WI38 (cell line): ENCODE data around the gene OR2G6.
"Not testable (repeated sequence)": the region's sequence is repeated elsewhere in the genome, so short reads cannot be mapped to it uniquely, and the experiment has no call there.

Experiments
- H3K4me3 ChIP-seq: 2 replicates; pipeline ENCODE4 v1.5.1; 2011; ENCODE audit warnings: low read depth, mild to moderate bottlenecking, control low read depth, low read length
- TF ChIP-seq, protein P1 (sequence below): IDR thresholded peaks from 2 replicates; pipeline ENCODE4 v1.5.1; 2012; ENCODE audit warnings: low read depth, mild to moderate bottlenecking, control low read depth, low read length

Gene OR2G6

DNA sequence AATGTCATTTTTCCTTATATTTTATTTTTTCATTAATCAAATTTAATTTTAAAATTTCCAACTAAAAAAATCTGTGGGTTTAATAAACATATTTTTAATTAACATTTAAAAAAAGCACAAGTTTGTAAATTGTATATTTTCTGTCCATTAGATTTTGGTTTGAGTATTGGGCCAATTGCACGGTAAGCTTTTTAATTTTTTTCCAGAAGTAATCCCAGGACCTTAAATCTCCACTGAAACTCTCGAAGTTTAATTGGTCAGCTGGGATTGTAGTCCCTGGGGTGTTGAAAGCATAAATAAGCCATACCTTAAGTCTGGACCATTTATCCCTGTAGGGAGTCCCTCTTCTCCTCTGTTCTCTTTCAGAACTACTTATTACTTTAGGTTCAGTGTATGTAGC lies at the start of gene OR2G6:
TSS of gene OR2G6 (plus strand) at position 301 of the 400 bp plus-strand sequence. CDS start 13,574 bp downstream, outside the sequence.
- H3K4me3 ChIP-seq = not testable (repeated sequence)

DNA sequence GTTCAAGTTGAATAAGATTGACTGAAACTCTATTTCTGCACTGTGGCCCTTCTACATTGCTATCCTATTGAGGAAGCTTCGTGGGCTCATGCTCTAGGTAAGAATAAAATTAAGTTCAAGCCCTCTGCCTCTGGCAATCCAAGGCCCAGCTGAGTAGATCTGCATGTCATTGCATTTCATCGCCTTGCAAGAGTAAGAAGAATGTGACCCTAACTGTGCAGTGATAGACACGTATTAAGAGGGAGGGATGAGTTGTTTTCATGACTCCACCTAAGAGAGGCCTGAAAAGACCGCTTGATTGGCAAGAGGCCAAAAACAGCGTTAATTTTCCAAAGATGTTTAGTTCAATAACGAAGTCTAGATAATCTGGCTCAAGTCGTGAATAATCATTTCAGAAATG lies 48.8 kb upstream of the OR2G6 start:
- H3K4me3 ChIP-seq = not testable (repeated sequence)

DNA sequence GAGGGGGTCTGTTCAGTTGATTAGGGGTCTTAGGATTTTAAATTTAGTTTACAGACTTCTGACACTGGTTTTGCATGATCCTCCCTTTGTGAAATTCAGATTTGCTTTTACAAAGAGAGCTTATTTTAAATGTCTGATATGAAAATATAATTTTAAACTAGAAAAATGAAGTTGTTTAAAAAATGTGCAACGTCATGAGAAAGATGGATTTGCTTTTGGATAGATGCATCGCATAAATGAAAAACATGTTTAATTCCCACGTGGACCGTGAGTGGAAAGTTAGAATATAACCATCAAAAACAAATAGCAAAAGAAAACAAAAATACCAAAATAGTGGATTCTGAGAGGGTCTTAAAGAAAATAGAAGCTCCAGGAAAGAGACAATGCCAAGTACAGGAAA lies 36.7 kb upstream of the OR2G6 start:
- H3K4me3 ChIP-seq = no peak overlapping the region
- TF ChIP-seq, protein P1, sequence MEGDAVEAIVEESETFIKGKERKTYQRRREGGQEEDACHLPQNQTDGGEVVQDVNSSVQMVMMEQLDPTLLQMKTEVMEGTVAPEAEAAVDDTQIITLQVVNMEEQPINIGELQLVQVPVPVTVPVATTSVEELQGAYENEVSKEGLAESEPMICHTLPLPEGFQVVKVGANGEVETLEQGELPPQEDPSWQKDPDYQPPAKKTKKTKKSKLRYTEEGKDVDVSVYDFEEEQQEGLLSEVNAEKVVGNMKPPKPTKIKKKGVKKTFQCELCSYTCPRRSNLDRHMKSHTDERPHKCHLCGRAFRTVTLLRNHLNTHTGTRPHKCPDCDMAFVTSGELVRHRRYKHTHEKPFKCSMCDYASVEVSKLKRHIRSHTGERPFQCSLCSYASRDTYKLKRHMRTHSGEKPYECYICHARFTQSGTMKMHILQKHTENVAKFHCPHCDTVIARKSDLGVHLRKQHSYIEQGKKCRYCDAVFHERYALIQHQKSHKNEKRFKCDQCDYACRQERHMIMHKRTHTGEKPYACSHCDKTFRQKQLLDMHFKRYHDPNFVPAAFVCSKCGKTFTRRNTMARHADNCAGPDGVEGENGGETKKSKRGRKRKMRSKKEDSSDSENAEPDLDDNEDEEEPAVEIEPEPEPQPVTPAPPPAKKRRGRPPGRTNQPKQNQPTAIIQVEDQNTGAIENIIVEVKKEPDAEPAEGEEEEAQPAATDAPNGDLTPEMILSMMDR = no peak

DNA sequence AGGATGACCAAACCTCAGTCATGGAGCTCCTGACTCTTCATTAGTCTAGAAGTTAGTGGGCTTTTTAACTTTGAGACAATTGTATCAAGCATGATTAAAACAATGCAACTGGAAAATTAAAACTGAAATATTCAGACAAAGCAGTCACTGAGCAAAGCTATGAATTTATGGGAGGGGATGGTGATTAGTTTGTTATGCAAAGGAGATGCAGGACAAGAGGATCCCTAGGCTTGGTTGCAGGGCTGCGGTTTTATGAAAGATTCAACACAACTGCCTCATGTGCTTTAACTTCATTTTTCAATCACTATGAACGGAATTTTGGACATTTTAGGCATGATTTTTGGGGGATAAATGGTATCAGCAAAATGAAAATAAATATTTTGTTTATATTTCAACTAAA lies 35.8 kb upstream of the OR2G6 start:
- not testable (repeated sequence) for H3K4me3 ChIP-seq

DNA sequence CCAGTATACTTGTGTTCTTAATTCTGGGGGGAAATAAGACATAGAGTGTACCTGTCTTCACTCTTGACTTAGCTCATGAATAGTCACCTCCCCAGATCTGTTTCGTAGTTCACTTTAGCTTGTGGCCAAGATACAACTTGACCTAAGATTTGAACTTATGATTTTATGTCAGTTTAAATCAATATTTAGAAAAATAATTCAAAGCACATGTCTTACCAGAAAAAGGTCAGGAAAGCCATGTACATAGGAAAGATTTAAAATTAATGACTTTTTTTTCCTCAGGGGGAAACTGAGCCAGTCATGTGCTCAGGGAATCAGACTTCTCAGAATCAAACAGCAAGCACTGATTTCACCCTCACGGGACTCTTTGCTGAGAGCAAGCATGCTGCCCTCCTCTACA lies 34.8 kb upstream of the OR2G6 start, which contains the start of gene OR2T3:
TSS of gene OR2T3 (plus strand) at position 301 of the 400 bp plus-strand sequence. CDS start at position 301, 0 bp downstream.
- not testable (repeated sequence) for H3K4me3 ChIP-seq

DNA sequence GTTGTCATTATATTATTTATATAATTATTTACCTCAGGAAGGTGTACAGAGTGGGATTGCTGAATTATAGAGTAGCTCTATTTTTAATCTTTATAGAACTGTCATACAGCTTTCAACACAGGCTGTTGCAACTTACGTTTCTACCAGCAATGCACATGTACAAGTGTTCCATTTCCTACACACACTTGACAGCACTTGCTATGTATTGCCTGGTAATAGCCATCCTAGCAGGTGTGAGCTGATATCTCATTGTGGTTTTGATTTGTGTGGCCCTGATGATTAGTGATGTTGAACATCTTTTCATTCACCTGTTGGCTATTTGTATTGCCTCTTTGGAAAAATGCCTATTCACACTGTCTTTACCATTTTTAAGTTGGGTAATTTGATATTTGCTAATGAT lies 32.2 kb upstream of the OR2G6 start:
- not testable (repeated sequence) for H3K4me3 ChIP-seq

DNA sequence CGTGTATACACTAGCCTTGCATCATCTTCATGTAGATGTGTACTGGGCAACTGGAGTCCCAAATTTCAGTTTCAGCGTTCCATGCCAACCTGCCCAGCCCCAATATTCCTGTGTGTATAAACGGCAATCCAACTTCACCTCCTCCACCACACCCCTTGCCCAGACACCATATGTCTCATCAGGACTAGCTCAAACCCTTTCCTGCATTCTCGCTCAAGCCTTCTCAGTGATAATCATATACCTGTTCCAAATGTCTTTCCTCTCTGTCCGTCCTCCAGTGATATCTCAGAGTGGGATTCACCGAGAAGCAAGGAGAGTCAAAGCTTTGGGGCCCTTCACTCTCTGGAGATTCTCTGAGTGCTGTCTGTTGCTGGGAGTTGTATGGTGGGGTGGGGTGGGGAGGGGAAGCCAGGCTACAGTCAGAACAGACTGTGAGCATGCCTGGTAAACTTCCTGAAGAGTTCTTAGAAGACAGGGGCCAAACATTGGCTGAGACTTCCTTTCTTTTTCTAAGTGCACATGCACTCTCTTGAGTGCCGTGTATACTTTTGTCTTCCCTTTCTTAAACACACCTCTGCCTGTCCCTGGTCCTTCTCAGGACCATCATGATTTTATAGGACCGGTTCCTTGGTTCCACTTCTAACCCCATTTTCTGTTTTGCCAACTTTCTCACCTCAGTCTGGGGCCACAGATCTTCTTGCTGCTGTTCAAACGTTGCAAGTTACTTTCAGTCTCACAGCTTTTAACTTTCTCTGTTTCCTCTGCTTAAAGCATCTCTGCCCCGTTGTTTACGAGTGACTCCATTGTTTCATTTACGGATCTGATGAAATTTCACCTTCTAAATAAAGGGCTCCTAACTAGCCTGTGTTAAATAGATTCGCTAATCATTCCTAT lies 25.9 kb upstream of the OR2G6 start:
- H3K4me3 ChIP-seq = not testable (repeated sequence)

DNA sequence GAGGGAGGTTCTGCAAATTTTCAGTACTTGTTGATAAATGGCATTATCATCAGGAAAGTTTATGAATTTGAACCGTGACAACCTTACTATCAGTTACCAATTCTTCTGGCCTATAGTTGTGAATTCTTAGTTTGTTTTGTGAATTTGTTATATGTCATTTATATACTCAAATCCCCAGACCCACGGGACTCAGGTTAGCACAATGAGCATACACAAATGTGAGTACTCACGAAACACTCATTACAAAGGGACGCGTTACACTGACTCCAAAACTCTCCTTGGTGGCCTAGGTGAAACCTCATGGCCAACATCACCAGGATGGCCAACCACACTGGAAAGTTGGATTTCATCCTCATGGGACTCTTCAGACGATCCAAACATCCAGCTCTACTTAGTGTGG lies 19.6 kb upstream of the OR2G6 start, which contains the start of gene OR2T5:
TSS of gene OR2T5 (plus strand) at position 301 of the 400 bp plus-strand sequence. CDS start at position 301, 0 bp downstream.
- not testable (repeated sequence) for H3K4me3 ChIP-seq

- not testable (repeated sequence) for H3K4me3 ChIP-seq
Observed at GRCh38 chr1:248496661-248497060, 11.2 kb upstream of the OR2G6 start.

DNA sequence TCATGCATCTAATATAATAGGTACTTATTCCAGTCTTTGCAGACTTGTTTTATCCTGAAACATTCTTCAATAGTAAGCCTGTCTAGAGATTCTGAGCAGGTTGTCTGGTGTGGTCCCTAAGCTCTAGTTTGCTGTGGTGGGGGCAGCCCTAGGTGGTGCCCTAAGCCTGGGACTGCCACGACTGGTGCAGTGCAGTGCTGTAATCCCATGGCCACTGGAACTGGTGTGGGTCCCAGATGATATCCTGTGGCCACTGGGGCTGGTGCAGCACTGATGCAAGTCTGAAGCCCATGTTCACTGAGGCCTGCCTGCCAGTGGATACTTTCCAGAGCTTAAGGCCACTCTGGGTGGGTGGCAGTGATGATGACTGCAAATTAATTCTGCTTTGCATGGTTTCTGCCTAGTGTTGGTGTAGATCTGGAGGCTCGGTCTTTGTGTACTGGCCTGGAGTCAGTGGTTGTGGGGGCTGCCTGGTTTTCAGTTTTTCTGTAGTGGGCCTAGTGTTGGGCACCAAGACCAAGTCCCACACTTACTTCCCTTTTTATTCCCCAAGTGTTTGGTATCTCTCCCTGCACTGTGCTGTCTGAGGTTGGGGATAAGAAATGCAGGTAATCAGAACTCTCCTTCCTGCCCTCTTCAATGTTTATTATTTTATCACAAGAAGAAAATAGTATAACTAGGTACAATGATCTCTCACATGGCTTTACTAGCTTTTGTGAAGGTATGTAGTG lies 7.4 kb upstream of the OR2G6 start:
- H3K4me3 ChIP-seq = not testable (repeated sequence)

DNA sequence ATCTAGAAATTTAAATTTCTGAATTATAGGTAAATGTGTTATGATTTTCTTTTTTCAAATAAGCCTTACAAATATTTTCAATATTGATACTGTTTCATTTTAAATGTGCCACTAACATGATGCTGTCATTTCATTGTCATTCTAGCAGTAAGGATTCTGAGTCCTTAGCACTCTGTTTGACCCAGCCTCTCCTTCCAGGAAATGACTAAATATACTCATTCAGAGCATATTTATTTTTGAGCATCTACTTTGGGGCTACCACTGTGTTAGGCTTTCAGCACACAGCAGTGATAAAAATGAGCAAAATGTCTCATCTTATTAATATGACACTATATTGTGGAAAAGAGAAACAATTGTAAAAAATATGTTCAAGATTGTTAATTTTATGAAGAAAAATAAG lies 2.3 kb downstream of the OR2G6 start:
- not testable (repeated sequence) for H3K4me3 ChIP-seq

DNA sequence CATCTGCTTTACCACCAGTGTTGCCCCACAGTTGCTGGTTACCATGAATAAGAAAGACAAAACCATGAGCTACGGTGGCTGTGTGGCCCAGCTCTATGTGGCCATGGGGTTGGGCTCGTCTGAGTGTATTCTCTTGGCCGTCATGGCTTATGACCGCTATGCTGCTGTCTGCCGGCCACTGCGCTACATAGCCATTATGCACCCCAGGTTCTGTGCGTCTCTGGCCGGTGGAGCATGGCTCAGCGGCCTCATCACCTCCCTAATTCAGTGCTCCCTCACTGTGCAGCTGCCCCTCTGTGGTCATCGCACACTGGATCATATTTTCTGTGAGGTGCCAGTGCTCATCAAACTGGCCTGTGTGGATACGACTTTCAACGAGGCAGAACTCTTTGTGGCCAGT lies 14.0 kb downstream of the OR2G6 start:
- no peak overlapping the region for H3K4me3 ChIP-seq
- TF ChIP-seq, protein P1 = no peak

- not testable (repeated sequence) for H3K4me3 ChIP-seq
Observed at GRCh38 chr1:248537449-248537848, 29.6 kb downstream of the OR2G6 start.

DNA sequence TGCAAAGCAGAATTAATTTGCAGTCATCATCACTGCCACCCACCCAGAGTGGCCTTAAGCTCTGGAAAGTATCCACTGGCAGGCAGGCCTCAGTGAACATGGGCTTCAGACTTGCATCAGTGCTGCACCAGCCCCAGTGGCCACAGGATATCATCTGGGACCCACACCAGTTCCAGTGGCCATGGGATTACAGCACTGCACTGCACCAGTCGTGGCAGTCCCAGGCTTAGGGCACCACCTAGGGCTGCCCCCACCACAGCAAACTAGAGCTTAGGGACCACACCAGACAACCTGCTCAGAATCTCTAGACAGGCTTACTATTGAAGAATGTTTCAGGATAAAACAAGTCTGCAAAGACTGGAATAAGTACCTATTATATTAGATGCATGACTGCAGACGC lies 39.5 kb downstream of the OR2G6 start:
- not testable (repeated sequence) for H3K4me3 ChIP-seq

GRCh38 chr1:248551027-248551426 lies 43.2 kb downstream of the OR2G6 start:
- H3K4me3 ChIP-seq = not testable (repeated sequence)

GRCh38 chr1:248562672-248563071 lies 54.8 kb downstream of the OR2G6 start, which contains the start of gene OR2T29:
Gene OR2T29 (minus strand): TSS chr1:248562772. CDS start chr1:248559491, 3,281 bp downstream.
- H3K4me3 ChIP-seq = not testable (repeated sequence)

GRCh38 chr1:248565530-248566373 lies 57.9 kb downstream of the OR2G6 start:
- not testable (repeated sequence) for H3K4me3 ChIP-seq
